Activated naive CD4-positive, alpha-beta T cell treated with anti-CD3 and anti-CD28 coated beads, Interleukin-2, amount 10 ng/mL, durations not matched to agents 7 days and 5 days (primary cell): ENCODE data around the gene NDUFC1.
A peak's percentile ranks its signal among the peaks of the same experiment; 100 is the strongest.
"Not testable (repeated sequence)": the region's sequence is repeated elsewhere in the genome, so short reads cannot be mapped to it uniquely, and the experiment has no call there.

Source experiments
- CTCF ChIA-PET: fragments of 350-600 bp; sonication (Branson Sonifier 250); formaldehyde crosslinking; loops from one replicate; lab custom pipeline; 2021; ENCODE audit warnings: antibody characterized with exemption; lab: Charles Lee
- DNase-seq: peaks from one replicate; pipeline ENCODE4 v3.0.0-alpha.2; 2020
- H3K27ac Mint-ChIP-seq: one replicate; pipeline ENCODE4 v1.8.0; 2021; ENCODE audit warnings: mild to moderate bottlenecking, moderate library complexity, mixed read lengths
- H3K27me3 Mint-ChIP-seq: one replicate; pipeline ENCODE4 v1.8.0; 2021; ENCODE audit warnings: mild to moderate bottlenecking, mixed read lengths
- H3K36me3 Mint-ChIP-seq: one replicate; pipeline ENCODE4 v1.8.0; 2021; ENCODE audit warnings: mixed read lengths
- H3K4me1 Mint-ChIP-seq: one replicate; pipeline ENCODE4 v1.8.0; 2021; ENCODE audit warnings: mixed read lengths
- H3K4me3 Mint-ChIP-seq: one replicate; pipeline ENCODE4 v1.8.0; 2021; ENCODE audit warnings: mild to moderate bottlenecking, moderate library complexity, mixed read lengths
- H3K9me3 Mint-ChIP-seq: one replicate; pipeline ENCODE4 v1.8.0; 2021; ENCODE audit warnings: mixed read lengths

NDUFC1 gene

GRCh38 chr4:139282065-139282720 lies 20.1 kb downstream of the NDUFC1 start:
- Mint-ChIP-seq H3K4me1 (peaks cover 22% of the 10 kb centered on the region), H3K36me3 (peaks cover 15% of the 10 kb centered on the region), H3K4me3 (no peak overlapping the region), H3K27me3 (peaks cover 59% of the 10 kb centered on the region), H3K27ac (no peak overlapping the region), H3K9me3 (peaks cover 12% of the 10 kb centered on the region)
- DNase-seq, result no peak
- CTCF ChIA-PET, result interaction anchor here (0.7 to 1.2 kb wide), 2 partner anchors 14 to 127 kb away, joined by 3 read pairs; no protein-coding TSS in a partner anchor

GRCh38 chr4:139279760-139280620 lies 22.3 kb downstream of the NDUFC1 start, which contains the start of gene MGARP:
Gene MGARP, minus strand, starts transcription at chr4:139280225. Its CDS starts 67 bp downstream, at chr4:139280158.
- H3K4me1 Mint-ChIP-seq, result peaks cover 22% of the 10 kb centered on the region
- H3K27ac Mint-ChIP-seq, result no peak within 1 kb of the TSS
- H3K36me3 Mint-ChIP-seq, result peaks cover 11% of the 10 kb centered on the region
- H3K9me3 Mint-ChIP-seq, result peaks cover 6% of the 10 kb centered on the region
- H3K4me3 Mint-ChIP-seq, result peak within 1 kb of the TSS; percentile 62
- DNase-seq, result peak; percentile 32
- peaks cover 70% of the 10 kb centered on the region for H3K27me3 Mint-ChIP-seq
- CTCF ChIA-PET, result interaction anchor here (0.7 kb wide), 1 partner anchor 52 kb away, joined by 3 read pairs; no protein-coding TSS in a partner anchor

GRCh38 chr4:139278912-139279759 lies 23.1 kb downstream of the NDUFC1 start:
- peaks cover 6% of the 10 kb centered on the region for H3K36me3 Mint-ChIP-seq
- no peak for DNase-seq
- H3K27me3 Mint-ChIP-seq, result peaks cover 70% of the 10 kb centered on the region
- H3K4me1 Mint-ChIP-seq, result peaks cover 22% of the 10 kb centered on the region
- no peaks in the 10 kb centered on the region for H3K9me3 Mint-ChIP-seq
- CTCF ChIA-PET, result interaction anchor here (0.7 kb wide), 1 partner anchor 51 kb away, joined by 3 read pairs; no protein-coding TSS in a partner anchor
- no peak overlapping the region for H3K27ac Mint-ChIP-seq
- peak overlapping the region; percentile 62 for H3K4me3 Mint-ChIP-seq

GRCh38 chr4:139278485-139278884 lies 23.8 kb downstream of the NDUFC1 start:
- H3K9me3 Mint-ChIP-seq, result no peaks in the 10 kb centered on the region
- CTCF ChIA-PET, result no interaction called here
- no peak overlapping the region for H3K27ac Mint-ChIP-seq
- peaks cover 70% of the 10 kb centered on the region for H3K27me3 Mint-ChIP-seq
- no peak for DNase-seq
- peak overlapping the region; percentile 62 for H3K4me3 Mint-ChIP-seq
- peaks cover 6% of the 10 kb centered on the region for H3K36me3 Mint-ChIP-seq
- peaks cover 22% of the 10 kb centered on the region for H3K4me1 Mint-ChIP-seq

GRCh38 chr4:139275281-139275735 lies 27.0 kb downstream of the NDUFC1 start:
- Mint-ChIP-seq H3K27me3 (peaks cover 43% of the 10 kb centered on the region), H3K4me1 (peaks cover 17% of the 10 kb centered on the region), H3K4me3 (no peak overlapping the region), H3K27ac (no peak overlapping the region), H3K36me3 (peaks cover 6% of the 10 kb centered on the region), H3K9me3 (no peaks in the 10 kb centered on the region)
- CTCF ChIA-PET, result interaction anchor here (2.0 kb wide), 1 partner anchor 9 kb away, joined by 5 read pairs; no protein-coding TSS in a partner anchor
- no peak for DNase-seq

GRCh38 chr4:139274790-139275189 lies 27.5 kb downstream of the NDUFC1 start:
- H3K36me3 Mint-ChIP-seq, result peaks cover 6% of the 10 kb centered on the region
- peaks cover 12% of the 10 kb centered on the region for H3K4me1 Mint-ChIP-seq
- H3K27ac Mint-ChIP-seq, result no peak overlapping the region
- H3K9me3 Mint-ChIP-seq, result no peaks in the 10 kb centered on the region
- peaks cover 38% of the 10 kb centered on the region for H3K27me3 Mint-ChIP-seq
- CTCF ChIA-PET, result interaction anchor here (2.0 kb wide), 1 partner anchor 8 kb away, joined by 5 read pairs; no protein-coding TSS in a partner anchor
- DNase-seq, result no peak
- no peak overlapping the region for H3K4me3 Mint-ChIP-seq

- Mint-ChIP-seq H3K4me3 (no peak overlapping the region), H3K27me3 (peaks cover 28% of the 10 kb centered on the region), H3K36me3 (peaks cover 2% of the 10 kb centered on the region), H3K4me1 (peaks cover 3% of the 10 kb centered on the region), H3K27ac (no peak overlapping the region), H3K9me3 (no peaks in the 10 kb centered on the region)
- CTCF ChIA-PET, result no interaction called here
- DNase-seq, result no peak
Measured at GRCh38 chr4:139273835-139274234, 28.4 kb downstream of the NDUFC1 start.

- no peaks in the 10 kb centered on the region for H3K36me3 Mint-ChIP-seq
- CTCF ChIA-PET, result interaction anchor here (2.1 kb wide), 1 partner anchor 8 kb away, joined by 5 read pairs; no protein-coding TSS in a partner anchor
- no peak for DNase-seq
- H3K27me3 Mint-ChIP-seq, result peaks cover 10% of the 10 kb centered on the region
- H3K4me3 Mint-ChIP-seq, result no peak overlapping the region
- peaks cover 28% of the 10 kb centered on the region for H3K4me1 Mint-ChIP-seq
- H3K27ac Mint-ChIP-seq, result no peak overlapping the region
- H3K9me3 Mint-ChIP-seq, result no peaks in the 10 kb centered on the region
Measured at GRCh38 chr4:139267301-139267700, 35.0 kb downstream of the NDUFC1 start.

- Mint-ChIP-seq H3K9me3 (no peaks in the 10 kb centered on the region), H3K27me3 (peaks cover 10% of the 10 kb centered on the region), H3K36me3 (no peaks in the 10 kb centered on the region), H3K4me1 (peaks cover 28% of the 10 kb centered on the region), H3K4me3 (peak overlapping the region; percentile 35), H3K27ac (peak overlapping the region; percentile 26)
- CTCF ChIA-PET, result interaction anchor here (0.6 to 2.1 kb wide), 3 partner anchors 9 to 56 kb away, joined by 4 to 5 read pairs (median 5); no protein-coding TSS in a partner anchor
- DNase-seq, result peak; percentile 81
Measured at GRCh38 chr4:139266583-139267257, 35.6 kb downstream of the NDUFC1 start.

- peaks cover 28% of the 10 kb centered on the region for H3K4me1 Mint-ChIP-seq
- no peaks in the 10 kb centered on the region for H3K36me3 Mint-ChIP-seq
- peaks cover 10% of the 10 kb centered on the region for H3K27me3 Mint-ChIP-seq
- peak overlapping the region; percentile 26 for H3K27ac Mint-ChIP-seq
- peak overlapping the region; percentile 35 for H3K4me3 Mint-ChIP-seq
- DNase-seq, result no peak
- CTCF ChIA-PET, result interaction anchor here (0.6 to 2.1 kb wide), 3 partner anchors 9 to 57 kb away, joined by 4 to 5 read pairs (median 5); no protein-coding TSS in a partner anchor
- H3K9me3 Mint-ChIP-seq, result no peaks in the 10 kb centered on the region
Measured at GRCh38 chr4:139266208-139266582, 36.1 kb downstream of the NDUFC1 start.

- no peak overlapping the region for H3K27ac Mint-ChIP-seq
- H3K9me3 Mint-ChIP-seq, result no peaks in the 10 kb centered on the region
- no peaks in the 10 kb centered on the region for H3K36me3 Mint-ChIP-seq
- H3K4me3 Mint-ChIP-seq, result no peak overlapping the region
- peaks cover 10% of the 10 kb centered on the region for H3K27me3 Mint-ChIP-seq
- peaks cover 28% of the 10 kb centered on the region for H3K4me1 Mint-ChIP-seq
- CTCF ChIA-PET, result interaction anchor here (1.4 to 2.1 kb wide), 2 partner anchors 10 to 30 kb away, joined by 5 read pairs; no protein-coding TSS in a partner anchor
- no peak for DNase-seq
Measured at GRCh38 chr4:139265654-139266053, 36.6 kb downstream of the NDUFC1 start.

- Mint-ChIP-seq H3K36me3 (no peaks in the 10 kb centered on the region), H3K4me3 (no peak overlapping the region), H3K27ac (no peak overlapping the region), H3K27me3 (peaks cover 17% of the 10 kb centered on the region), H3K4me1 (no peaks in the 10 kb centered on the region), H3K9me3 (no peaks in the 10 kb centered on the region)
- DNase-seq, result no peak
- CTCF ChIA-PET, result no interaction called here
Measured at GRCh38 chr4:139256349-139256748, 45.9 kb downstream of the NDUFC1 start.

- CTCF ChIA-PET, H3K27ac Mint-ChIP-seq: not testable (repeated sequence)
Measured at GRCh38 chr4:139255581-139255980, 46.7 kb downstream of the NDUFC1 start.

More at GRCh38 chr4:139255581-139255980, 46.7 kb downstream of the NDUFC1 start:
- not testable (repeated sequence) for H3K36me3 Mint-ChIP-seq, H3K4me1 Mint-ChIP-seq, H3K4me3 Mint-ChIP-seq, DNase-seq, H3K9me3 Mint-ChIP-seq
- H3K27me3 Mint-ChIP-seq, result peaks cover 17% of the 10 kb centered on the region
